ENCODE results near the gene USO1.
"Not testable (repeated sequence)": the region's sequence is repeated elsewhere in the genome, so short reads cannot be mapped to it uniquely, and the experiment has no call there.

USO1 gene

DNA sequence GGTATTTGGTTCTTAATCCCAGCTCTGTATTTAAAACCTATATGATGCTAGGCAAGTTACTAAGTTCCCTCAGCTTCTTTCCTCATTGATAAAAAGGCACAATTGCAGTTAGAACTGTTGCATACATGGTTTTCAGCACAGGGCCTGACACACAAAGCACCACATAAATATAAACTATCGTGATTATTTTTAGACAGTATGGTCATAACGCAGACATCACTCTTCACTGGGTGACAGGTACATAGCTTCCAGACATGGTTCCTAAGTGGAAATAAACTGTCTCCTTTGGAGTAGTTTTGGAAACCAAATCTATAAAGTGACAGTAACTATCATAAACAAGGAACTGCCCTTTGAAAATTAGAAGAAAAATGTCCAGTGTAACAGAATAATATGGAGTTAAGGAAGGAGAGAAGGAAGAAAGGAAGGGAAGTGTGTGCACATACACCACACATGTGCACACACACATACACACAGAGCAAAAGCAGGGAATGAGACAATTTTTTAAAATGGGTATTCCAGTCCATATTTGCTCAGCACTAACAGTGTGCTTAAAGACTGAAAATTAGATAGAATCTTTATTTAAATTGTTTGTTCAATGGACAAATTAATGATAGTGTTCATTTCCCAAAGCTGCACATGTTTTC lies 38.7 kb upstream of the USO1 start:
- no peak for DNase-seq (ENCODE audit: low read depth)
- in situ Hi-C loops (cut with HindIII; ENCODE audit: low sequenced_read_pairs) = no loop called here
- TF ChIP-seq, protein P1, sequence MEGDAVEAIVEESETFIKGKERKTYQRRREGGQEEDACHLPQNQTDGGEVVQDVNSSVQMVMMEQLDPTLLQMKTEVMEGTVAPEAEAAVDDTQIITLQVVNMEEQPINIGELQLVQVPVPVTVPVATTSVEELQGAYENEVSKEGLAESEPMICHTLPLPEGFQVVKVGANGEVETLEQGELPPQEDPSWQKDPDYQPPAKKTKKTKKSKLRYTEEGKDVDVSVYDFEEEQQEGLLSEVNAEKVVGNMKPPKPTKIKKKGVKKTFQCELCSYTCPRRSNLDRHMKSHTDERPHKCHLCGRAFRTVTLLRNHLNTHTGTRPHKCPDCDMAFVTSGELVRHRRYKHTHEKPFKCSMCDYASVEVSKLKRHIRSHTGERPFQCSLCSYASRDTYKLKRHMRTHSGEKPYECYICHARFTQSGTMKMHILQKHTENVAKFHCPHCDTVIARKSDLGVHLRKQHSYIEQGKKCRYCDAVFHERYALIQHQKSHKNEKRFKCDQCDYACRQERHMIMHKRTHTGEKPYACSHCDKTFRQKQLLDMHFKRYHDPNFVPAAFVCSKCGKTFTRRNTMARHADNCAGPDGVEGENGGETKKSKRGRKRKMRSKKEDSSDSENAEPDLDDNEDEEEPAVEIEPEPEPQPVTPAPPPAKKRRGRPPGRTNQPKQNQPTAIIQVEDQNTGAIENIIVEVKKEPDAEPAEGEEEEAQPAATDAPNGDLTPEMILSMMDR (IDR thresholded peaks at IDR 0.05; ENCODE audit: low read depth, low read length, missing control alignments) = no peak
- H3K4me3 ChIP-seq (ENCODE audit: low read depth, low read length) = no peak overlapping the region

- in situ Hi-C loops (cut with HindIII; ENCODE audit: low sequenced_read_pairs) = no loop called here
- DNase-seq (ENCODE audit: low read depth) = no peak
- no peak overlapping the region for H3K4me3 ChIP-seq (ENCODE audit: low read depth, low read length)
- TF ChIP-seq, protein P1 (IDR thresholded peaks at IDR 0.05; ENCODE audit: low read depth, low read length, missing control alignments) = no peak
These were observed 38.0 kb upstream of the USO1 start for GRCh38 chr4:75686346-75686745.

DNA sequence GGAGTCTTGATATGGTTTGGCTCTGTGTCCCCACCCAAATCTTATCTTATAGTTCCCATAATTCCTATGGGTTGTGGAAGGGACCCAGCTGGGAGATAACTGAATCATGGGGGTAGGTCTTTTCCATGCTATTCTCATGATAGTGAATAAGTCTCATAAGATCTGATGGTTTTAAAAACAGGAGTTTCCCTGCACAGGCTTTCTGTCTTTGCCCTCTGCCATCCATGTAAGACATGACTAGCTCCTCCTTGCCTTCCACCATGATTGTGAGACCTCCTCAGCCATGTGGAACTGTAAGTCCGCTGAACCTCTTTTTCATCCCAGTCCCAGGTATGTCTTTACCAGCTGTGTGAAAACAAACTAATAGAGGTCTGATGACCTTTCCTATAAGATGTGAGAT lies 37.3 kb upstream of the USO1 start:
- H3K4me3 ChIP-seq (ENCODE audit: low read depth, low read length); in situ Hi-C loops (cut with HindIII; ENCODE audit: low sequenced_read_pairs); DNase-seq (ENCODE audit: low read depth): not testable (repeated sequence)

DNA sequence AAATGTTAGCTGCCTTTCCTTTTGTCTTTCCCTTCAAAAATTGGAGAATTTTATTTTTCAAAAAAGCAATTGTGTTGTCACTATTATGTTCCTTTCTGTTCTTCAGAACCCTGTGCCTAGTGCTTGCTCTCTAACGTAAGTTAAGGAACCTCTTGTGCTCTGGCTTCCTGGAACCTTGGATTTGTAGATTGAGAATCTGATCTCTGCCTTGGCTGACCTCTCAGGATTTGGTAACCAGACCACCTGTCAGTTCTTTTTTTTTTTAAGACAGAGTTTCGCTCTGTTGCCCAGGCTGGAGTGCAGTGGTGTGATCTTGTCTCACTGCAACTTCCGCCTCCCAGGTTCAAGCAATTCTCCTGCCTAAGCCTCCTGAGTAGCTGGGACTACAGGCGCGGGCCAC lies 32.3 kb upstream of the USO1 start:
- H3K4me3 ChIP-seq (ENCODE audit: low read depth, low read length); DNase-seq (ENCODE audit: low read depth); in situ Hi-C loops (cut with HindIII; ENCODE audit: low sequenced_read_pairs): not testable (repeated sequence)

GRCh38 chr4:75696071-75696470 lies 28.3 kb upstream of the USO1 start:
- in situ Hi-C loops (cut with HindIII; ENCODE audit: low sequenced_read_pairs) = no loop called here

GRCh38 chr4:75696581-75696980 lies 27.8 kb upstream of the USO1 start:
- in situ Hi-C loops (cut with HindIII; ENCODE audit: low sequenced_read_pairs) = no loop called here
- no peak for DNase-seq (ENCODE audit: low read depth)
- no peak overlapping the region for H3K4me3 ChIP-seq (ENCODE audit: low read depth, low read length)
- TF ChIP-seq, protein P1 (IDR thresholded peaks at IDR 0.05; ENCODE audit: low read depth, low read length, missing control alignments) = no peak

More at GRCh38 chr4:75696071-75696470, 28.3 kb upstream of the USO1 start:
- H3K4me3 ChIP-seq (ENCODE audit: low read depth, low read length) = no peak overlapping the region
- no peak for DNase-seq (ENCODE audit: low read depth)
- TF ChIP-seq, protein P1 (IDR thresholded peaks at IDR 0.05; ENCODE audit: low read depth, low read length, missing control alignments) = no peak

GRCh38 chr4:75698162-75698962 lies 26.0 kb upstream of the USO1 start:
- H3K4me3 ChIP-seq (ENCODE audit: low read depth, low read length) = no peak overlapping the region
- in situ Hi-C loops (cut with HindIII; ENCODE audit: low sequenced_read_pairs) = no loop called here
- no peak for DNase-seq (ENCODE audit: low read depth)
- TF ChIP-seq, protein P1 (IDR thresholded peaks at IDR 0.05; ENCODE audit: low read depth, low read length, missing control alignments) = no peak

Data from astrocyte of the cerebellum (primary cell).